Measurements from ENCODE around the gene PNN.

DNA sequence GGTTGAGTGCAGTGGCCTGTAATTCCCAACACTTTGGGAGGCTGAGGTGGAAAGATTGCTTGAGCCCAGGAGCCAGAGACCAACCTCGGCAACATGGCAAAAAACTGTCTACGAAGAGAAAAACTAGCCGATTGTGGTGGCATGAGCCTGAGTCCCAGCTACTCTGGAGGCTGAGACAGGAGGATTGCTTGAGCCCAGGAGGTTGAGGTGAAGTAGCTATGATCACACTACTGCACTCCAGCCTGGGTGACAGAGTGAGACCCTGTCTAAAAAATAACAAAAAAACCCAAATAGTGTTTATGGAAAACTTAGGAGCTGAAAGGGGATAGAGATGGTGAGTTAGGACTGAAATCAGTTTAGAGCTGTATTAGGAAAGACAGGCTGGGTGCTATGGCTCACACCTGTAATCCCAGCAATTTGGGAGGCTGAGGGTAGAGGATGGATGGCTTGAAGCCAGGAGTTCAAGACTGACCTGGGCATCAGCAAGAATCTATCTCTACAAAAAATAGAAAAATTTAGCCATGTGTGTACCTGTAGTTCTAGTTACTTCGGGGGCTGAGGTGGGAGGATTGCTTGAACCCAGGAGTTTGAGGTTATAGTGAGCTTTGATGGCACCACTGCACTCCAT lies 9.7 kb downstream of the PNN start:
- TF ChIP-seq, protein P1, sequence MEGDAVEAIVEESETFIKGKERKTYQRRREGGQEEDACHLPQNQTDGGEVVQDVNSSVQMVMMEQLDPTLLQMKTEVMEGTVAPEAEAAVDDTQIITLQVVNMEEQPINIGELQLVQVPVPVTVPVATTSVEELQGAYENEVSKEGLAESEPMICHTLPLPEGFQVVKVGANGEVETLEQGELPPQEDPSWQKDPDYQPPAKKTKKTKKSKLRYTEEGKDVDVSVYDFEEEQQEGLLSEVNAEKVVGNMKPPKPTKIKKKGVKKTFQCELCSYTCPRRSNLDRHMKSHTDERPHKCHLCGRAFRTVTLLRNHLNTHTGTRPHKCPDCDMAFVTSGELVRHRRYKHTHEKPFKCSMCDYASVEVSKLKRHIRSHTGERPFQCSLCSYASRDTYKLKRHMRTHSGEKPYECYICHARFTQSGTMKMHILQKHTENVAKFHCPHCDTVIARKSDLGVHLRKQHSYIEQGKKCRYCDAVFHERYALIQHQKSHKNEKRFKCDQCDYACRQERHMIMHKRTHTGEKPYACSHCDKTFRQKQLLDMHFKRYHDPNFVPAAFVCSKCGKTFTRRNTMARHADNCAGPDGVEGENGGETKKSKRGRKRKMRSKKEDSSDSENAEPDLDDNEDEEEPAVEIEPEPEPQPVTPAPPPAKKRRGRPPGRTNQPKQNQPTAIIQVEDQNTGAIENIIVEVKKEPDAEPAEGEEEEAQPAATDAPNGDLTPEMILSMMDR (IDR thresholded peaks at IDR 0.05 in 4 of 5, conservative IDR thresholded peaks at IDR 0.05 in 1 of 5), result no peak
- no peak for TF ChIP-seq POLR2A (IDR thresholded peaks at IDR 0.05)
